Nucleus accumbens (tissue), 56 donors: ENCODE data around the gene SDK1.

Source experiments
- DNase-seq, 56 donors: peaks; one replicate each; lab custom pipeline; 2025; lab: John Stamatoyannopoulos, UW

The SDK1 gene

DNA sequence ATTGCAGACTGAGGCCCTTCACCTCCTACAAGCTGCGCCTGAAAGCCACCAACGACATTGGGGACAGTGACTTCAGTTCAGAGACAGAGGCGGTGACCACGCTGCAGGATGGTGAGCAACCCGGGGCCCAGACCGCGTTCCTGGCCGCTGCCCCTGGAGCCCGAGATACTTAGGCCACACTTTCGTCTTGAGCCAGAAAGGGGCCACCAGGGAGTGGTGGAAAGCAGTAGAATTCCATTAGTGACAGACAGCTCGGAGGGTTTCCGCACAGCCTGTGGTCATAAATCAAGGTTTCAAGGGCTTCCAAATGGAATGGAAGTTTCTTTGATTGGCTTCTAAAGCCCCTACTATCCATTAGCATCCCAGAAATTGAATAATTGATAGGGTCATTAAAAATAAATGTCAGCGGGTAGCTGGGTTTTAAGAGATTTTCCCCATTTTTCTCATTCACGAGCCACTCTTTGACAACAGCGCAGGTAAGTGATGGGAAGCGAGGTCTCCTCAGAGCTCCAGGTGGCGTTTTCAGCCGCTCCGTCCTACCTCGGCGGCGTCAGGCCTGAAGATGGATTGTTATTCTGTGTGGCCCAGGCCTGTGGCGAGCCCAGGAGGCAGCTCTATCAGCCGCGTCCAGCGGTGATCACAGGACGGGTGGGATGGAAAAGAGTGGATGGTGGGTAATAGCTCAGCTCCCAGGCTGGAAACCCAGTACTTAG lies 857.5 kb downstream of the SDK1 start:
- no peak for DNase-seq

DNA sequence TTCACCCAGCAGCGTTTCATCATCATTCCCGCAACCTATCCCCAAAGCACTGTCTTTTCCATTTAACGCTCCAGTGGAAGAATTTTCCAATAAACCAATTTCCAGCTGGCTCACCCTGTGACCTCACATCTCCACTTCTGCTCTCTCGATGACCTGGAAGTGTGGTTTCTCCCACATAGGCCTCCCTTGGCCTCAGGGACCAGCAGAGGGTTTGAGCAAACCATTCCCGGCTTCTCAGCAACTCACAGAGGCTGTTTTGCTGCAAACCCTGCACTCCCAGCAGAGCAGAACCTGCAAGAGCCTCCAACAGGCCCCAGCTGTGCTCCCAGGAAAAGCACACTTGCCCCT lies 858.1 kb downstream of the SDK1 start:
- no peak for DNase-seq

DNA sequence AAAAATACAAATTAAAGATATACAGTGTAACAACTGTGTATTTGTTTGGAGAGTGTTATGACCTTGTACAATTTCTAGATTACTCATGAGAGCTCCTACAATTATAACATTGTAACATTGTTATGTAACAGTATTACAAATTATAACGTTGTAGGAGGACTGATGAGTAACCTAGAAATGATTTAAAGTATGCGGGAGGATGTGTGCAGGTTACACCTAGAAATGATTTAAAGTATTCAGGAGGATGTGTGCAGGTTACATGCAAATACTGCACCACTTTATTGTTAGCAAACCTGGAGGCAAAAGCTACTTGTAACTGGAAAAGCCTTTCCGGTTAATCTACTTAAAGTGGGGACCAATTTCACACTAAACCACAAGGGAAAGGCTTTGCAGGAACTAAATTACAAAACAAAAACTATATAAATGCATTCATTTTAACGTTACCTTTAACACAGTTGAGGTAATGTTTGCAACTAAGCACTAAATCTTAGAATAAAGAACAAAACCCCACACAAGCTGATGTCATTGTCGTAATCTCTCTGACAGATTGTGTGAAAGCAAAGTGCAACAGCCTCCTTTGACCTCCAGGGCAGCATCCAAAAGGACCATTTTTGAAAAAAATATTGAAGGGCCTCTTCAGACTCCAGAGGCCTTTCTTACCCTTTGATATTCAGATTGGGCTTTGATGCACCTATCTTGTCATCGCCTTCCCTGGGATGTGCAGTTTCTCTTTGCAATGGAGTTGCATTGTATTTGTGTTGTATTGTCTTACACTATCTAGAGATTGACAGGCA lies 858.9 kb downstream of the SDK1 start:
- DNase-seq, result no peak

DNA sequence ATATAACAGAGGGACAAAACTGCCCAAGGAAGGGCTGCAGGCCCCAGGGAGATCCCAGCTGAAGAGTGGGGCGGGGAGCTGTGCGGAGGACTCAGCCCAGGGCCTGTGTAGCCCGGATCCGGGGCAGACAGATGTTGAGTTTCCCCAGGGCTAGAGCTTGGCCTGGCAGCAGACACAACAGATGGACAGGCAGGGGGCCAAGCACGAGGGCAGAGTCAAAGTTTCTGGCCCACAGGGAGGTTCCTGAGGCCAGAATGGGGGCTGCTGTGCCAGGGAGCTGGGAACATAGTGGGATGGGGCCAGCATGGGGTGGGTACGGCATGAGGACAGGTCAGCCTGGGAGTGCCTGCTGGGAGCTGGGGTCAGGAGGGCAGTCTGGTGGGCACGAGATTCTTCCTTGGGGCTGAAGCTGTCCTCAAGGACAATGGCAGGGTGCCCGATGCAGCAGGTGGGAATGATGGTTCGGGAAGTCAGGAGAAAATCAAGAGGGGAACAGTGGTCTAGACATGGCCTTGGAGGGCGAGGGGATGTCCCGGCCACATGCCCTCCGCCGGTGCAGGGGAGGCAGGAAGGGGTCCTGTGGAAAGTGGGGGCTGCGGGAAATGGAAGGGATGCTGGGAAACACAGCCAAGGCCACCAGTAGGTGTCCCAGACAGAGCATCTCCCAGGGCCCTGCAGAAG lies 862.0 kb downstream of the SDK1 start:
- no peak for DNase-seq

DNA sequence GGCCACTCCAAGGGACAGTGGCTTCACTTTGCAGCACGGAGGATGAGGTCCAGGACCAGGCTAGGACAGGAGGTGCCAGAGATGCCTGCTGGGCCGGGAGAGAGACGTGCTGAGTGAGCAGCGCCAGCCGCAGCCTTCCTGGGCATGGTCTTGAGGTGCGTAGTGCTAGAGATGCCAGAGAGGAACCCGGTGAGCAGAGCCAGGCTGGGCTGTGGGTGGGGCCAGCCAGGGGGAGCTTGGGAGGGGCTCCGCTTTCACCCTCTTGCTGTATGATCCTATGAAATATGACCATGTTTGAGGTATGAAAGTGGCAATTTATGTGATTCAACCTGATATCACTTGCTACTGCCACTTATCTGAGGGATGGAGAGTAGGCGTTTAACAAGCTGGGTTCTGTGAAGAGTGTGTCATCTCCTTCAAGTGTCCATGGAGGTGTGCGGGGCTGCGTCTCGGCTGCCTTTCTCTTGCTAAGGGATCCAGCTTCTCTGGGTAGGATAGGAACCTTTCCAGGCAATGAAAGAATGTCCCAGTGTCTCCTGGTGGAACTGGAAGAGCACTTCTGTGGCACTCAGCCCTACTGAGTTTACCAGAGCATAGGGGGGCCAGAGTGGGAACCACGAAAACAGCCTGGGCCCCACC lies 862.6 kb downstream of the SDK1 start:
- peak in 1 of 56 donors; percentile 21 for DNase-seq

DNA sequence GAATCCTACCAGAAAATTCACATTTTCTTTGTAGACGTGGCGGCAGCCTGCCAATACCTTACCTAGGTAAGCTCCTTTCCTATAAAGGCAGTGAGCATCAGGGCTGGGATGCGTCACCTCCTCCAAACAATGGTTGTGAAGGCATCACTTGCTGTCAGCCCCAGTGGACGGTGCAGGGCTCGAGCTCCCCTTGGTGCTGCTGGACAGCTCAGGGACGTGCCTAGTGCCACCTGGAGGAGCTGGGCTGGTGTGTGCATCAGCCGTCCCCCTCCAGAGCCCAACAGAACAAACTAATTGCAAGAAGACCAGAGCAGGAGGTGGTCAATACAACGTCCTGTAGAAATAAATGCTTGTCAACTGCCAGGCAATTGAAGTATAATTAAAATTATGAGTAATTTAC lies 863.5 kb downstream of the SDK1 start:
- no peak for DNase-seq

DNA sequence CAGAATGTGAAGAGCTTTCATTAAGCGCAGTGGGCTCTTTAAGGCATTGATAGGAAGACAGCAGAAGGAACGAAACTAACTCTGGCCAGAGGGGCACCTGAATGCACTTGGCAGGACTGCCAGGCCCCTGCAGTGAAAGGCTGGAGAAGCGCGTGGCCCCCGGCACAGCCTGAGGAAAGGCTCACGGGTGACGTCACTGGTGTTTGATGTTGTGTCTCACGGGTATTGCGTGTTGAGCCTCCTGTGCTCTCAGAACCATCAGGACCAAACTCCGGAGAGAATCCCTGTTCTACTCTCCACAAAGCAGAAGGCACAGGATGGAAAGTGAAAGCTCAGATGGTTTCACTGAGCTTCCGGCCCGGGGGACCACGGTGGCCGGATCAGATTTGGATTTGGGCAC lies 865.3 kb downstream of the SDK1 start:
- no peak for DNase-seq

DNA sequence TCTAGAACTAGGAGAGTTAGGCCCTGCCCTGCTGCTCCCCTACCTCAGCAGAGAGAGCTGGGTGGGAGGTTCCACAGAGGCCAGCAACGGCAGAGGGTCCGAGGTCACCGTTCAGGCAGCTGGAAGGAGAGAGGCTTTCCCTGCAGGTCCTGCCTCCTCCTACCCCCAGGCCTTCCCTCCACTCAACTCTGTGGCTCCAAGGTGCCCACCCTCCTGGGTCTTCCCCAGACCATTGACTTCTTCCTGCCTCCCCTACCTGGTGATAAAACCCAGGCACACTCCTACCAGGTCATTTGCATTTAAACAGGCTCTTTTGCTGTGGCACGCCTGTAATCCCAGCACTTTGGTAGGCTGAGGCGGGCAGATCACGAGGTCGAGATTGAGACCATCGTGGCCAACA lies 865.8 kb downstream of the SDK1 start:
- no peak for DNase-seq

DNA sequence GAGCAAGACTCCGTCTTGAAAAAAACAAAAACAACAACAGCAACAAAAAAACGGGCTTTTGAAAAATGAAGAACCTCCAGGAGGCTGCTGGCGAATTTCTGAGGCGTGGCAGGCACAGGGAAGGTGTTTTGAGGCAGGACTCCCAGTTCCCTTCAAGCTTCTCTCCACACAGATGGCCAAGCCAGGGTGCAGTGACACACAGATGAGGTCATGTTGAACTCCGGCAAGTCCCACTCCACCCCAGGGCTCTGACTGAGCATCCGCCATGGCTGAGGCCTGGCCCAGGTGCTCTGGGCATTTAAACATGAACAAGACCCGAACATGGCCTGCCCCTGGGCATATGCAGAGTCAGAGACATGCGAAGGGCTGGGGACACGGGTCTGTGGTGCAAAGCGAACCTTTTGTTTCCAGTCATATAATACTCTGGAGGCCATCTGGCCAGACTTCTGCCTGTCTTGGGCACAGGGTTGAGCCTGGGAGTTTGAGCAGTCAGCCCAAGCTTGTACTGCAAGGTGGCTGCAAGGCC lies 866.4 kb downstream of the SDK1 start:
- no peak for DNase-seq

DNA sequence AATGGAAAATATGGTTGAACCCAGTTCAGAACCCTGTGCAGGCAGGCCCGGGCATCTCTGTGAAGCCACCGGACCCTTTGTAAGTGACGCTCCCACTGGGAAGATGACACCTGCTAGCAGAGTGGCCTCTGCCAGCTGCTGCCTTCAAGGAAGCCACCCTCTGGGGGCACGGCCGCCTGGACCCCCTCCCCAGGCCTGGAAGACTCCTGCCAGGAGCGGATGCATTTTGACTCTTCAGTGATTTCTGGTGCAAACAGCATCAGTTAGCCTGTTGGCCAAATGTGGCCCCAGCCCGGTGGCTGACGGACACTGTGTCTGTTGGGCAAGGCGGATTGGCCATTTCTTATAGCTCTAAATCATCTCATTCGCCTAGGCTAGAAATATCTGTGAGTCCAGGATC lies 867.0 kb downstream of the SDK1 start:
- no peak for DNase-seq

DNA sequence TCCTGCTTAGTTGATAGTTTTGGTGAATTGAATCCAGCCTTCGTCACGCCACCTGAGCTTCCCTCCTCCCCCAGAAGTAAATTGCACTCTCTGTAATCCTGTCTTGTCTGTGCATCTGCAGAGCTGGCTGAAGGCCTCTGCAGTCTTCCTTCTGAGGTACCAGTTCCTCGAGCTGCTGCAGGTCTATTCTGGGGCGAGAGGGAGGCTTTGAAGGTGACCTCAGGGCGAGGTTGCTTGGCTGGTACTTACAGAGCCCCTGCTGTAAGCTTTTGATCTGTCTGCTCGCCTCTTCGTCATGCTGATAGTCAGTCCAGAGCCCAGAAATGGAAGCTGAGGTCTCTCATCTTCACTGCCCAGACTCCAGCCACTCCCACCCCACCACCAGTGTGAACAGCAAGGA lies 867.5 kb downstream of the SDK1 start:
- DNase-seq, result no peak

DNA sequence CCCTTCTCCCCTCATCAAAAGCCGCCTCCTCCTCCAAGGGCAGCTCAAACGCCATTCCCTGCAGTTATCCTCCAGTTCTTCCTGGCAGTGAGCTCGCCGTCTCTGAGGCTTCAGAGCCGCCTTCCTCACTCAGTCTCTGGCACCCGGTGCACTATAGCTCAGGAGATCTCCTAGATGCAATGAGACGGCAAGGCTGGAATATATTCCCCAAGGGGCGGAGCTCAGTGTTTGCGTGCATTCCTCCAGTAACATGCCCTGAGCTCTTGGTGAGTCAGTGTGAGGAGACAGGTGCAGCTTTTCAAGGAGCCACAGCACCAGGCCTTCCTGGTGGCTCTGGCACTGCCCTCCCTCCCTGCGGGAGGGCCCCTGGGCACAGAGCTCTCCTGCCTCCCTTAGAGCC lies 868.4 kb downstream of the SDK1 start:
- no peak for DNase-seq

DNA sequence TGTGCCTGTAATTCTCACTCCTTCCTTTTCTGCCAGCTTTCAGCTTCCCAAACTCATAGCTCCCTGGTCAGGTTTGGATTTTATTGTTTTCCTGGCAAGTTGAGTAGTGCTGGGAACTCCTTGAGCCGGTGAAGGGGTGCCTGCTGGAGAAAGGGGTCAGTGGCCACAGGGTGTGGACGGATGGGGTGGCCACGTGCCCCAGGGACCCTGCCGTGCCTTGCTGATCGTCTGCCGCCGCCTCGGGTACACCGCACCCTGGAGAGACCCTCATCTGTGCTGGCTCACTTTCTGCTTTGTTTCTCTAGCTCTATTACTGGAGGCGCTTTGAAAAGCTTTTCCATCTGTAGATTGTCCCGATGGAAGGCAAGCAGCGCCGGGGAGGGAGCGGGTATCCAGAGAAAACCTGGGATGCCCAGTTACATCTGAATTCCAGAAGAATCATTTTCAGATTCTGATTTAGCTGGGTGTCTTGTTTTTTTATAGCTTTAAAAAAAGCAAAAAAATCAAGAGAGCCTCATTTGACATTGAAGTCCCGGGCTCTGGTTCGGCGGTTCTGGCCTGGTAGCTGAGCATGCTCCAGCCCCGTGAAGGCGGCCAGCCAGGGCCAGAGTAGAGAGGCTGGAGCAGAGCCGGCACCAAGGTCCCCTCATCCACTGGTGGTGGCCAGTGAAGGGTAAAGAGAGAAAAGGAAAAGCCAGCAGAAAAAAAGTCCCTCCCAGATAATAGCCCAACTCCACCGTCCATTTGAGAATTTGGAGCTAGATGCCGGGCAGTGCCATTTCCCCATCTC lies 870.1 kb downstream of the SDK1 start:
- no peak for DNase-seq

DNA sequence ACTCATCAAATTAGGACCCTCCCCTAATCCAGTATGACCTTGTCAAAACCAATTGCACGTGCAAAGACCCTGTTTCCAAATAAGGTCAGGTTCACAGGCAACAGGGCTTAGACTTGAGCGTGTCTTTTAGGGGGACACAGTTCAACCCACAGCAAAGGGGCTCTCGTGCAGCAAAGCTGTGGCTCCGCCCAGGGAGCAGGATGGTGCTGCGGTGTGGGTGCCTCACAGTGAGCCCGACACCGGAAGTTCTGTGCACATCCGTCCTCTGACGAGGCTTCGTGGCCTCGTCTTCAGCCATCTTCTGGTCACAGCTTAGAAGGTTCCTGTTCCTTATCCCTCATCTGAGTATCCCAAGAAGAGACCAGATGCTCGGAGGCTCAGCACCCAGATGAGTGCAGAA lies 871.8 kb downstream of the SDK1 start:
- no peak for DNase-seq

DNA sequence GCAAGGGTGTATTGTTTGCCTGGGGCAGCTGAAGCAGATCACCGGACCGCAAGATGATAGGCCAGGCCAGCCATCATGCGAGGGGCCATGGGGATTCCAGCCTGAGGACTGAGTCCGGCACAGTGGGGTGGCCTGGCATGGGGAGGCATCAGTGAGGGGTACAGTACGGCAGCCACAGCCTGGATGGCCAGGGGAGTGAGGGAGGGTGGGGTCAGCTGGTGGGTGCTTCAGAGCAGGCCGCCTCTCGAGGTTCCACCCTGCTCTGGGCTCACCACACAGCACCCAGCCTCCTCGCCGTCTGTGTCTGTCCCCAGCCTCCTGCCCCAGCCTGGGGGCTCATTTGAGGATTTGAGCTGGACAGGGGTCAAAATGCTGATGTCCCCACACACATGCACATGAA lies 872.6 kb downstream of the SDK1 start:
- no peak for DNase-seq

DNA sequence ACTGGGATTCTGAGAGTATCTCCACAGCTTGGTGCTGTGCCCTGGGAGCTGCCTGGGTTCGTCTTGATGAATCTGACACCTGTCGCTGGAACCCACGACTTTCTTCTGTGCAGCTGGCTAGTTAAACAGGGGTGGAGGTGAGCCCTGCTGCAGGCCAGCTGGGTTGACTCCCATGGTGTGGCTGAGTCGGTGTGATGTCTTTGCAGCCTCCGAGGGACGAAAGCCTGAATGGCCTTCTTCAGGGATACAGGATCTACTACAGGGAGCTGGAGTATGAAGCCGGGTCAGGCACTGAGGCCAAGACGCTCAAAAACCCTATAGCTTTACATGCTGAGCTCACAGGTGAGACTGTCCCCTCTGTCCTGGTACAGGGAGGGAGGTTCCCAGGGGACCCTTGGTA lies 873.0 kb downstream of the SDK1 start:
- DNase-seq, result no peak

DNA sequence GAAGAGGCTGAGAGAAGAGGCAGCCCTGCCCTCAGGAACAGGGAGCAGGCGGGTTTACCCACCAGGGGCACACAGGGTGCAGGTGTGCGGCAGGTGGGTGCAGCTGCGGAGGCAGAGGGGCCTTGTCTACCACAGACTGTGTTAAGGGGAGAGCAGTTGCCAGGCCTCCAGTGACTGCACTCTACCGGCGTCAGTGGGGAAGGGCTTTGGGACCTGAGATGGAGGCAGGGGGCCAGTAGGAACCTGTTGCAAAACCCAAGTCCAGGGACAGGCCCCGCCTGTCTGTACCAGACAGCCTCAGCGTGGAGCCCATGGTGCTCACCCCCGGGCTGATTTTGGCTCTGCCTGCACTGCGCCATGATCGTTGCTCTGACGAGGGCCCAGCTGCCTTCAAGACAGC lies 873.4 kb downstream of the SDK1 start:
- no peak for DNase-seq

DNA sequence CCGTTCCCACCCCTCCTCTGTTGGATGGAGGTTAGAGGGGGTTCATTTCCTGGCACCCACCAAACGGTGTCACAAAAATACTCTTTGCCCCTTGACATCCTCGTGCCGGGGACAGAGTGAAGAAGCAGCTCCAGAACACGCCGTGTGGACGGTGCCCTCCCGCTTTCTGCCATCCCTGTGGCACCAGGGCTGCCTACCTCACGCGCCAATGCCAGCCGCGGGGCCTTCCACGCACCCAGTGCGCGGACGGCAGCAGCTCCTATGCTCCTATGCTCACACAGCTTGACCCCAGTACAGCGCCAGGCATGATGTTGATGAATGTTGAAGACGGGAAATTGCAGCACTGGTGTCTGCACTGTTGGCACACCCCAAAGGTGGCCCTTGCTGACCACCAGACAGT lies 873.8 kb downstream of the SDK1 start:
- no peak for DNase-seq

DNA sequence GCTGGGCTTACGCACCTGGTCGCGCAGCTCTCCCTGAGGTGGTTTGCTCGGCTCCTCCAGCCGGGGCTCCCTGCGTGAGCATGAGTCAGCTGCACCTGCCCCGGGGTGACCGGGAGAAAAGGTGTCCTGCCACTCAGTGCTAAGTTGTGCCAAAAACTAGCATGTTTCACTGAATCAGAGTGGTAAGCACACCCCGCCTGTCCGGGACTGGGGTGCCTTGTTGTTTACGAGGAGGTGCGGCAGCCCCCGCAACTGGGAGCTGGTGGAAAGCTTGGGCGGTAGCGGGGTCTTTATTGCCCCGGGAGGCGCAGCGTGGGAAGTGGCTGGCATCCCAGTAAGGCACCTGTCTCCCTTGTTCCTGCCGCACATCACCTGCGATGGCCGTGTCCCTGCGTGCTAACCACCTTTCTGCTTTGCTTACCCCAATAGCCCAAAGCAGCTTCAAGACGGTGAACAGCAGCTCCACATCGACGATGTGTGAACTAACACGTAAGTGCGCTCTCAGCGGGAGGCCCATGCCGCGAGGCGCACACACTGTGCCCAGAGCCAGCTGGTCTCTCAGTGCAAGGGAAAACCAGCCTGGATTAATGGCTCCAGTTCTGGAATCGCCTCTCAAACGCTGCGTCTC lies 874.4 kb downstream of the SDK1 start:
- DNase-seq, result no peak

DNA sequence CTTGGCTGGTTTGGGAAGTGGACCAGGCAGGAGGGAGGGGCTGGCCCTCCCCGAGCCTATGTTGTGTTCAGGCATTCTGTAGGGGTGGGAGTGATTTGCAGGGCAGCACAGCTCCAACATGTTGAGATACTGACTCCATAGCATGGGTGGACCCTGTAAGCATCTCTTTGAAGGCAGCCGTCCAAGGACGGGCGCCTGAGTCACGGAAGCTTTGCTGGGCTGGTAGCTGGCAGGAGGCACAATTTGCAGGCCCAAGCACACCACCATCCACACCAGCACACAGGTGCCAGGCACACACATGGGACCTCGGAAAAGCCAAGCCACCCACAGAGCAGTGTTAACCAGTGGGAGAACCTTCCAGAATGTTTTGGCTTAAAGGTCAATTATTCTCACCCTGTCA lies 875.9 kb downstream of the SDK1 start:
- no peak for DNase-seq
